Lower leg skin (tissue), 3 donors: Measurements from ENCODE around the gene MRAP2.

ENCODE experiments used
- CTCF ChIP-seq, 3 donors: fragments of 450-650 bp; IDR thresholded peaks; one replicate each; pipeline ENCODE4 v1.5.1; 2016; ENCODE audit warnings: antibody characterized with exemption in 3 of 3, mild to moderate bottlenecking in 3 of 3, moderate library complexity in 2 of 3
- POLR2A ChIP-seq, 2 donors: fragments of 450-650 bp; IDR thresholded peaks; one replicate each; pipeline ENCODE4 v1.6.1; 2016 to 2017; ENCODE audit warnings: antibody characterized with exemption in 2 of 2, mild to moderate bottlenecking in 1 of 2, moderate library complexity in 1 of 2

GRCh38 chr6:84003131-84003530 is 30.4 kb upstream of the MRAP2 start:
- TF ChIP-seq CTCF (IDR thresholded peaks at IDR 0.05) (no peak), POLR2A (IDR thresholded peaks at IDR 0.05) (no peak)
